ENCODE results near the gene CDKL4.
"Not testable (repeated sequence)": the region's sequence is repeated elsewhere in the genome, so short reads cannot be mapped to it uniquely, and the experiment has no call there.

CDKL4 gene

DNA sequence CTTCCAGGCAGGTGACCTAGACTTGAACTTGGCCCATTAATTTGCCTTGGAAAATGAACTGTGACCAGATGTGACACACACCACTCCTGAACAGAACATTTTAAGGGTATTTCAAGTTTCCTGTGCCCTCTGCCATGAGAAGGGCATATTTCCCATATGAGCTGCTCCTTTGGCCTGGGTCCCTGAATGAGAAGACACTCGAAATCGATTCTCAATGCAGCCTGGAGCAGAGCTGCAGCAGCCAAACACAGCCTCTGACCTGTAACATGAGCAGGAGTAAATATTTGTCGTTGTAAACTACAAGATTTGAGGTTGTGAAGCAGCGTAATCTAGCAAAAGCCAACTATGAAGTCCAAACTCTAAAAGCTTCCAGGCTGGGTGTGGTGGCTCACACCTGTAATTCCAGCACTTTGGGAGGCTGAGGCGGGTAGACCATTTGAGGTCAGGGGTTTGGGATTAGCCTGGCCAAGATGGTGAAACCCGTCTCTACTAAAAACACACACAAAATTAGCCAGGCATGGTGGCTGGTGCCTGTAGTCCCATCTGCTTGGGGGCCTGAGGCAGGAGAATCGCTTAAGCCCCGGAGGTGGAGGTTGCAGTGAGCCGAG lies 92.8 kb downstream of the CDKL4 start:
- DNase-seq = no peak
- H3K27me3 Mint-ChIP-seq = no peaks in the 10 kb centered on the region
- H3K9me3 Mint-ChIP-seq = no peaks in the 10 kb centered on the region
- H3K36me3 Mint-ChIP-seq (ENCODE audit: low read depth) = no peaks in the 10 kb centered on the region
- no peaks in the 10 kb centered on the region for H3K4me1 Mint-ChIP-seq (ENCODE audit: low read depth)
- H3K27ac Mint-ChIP-seq = no peak overlapping the region
- no peak overlapping the region for H3K4me3 Mint-ChIP-seq

DNA sequence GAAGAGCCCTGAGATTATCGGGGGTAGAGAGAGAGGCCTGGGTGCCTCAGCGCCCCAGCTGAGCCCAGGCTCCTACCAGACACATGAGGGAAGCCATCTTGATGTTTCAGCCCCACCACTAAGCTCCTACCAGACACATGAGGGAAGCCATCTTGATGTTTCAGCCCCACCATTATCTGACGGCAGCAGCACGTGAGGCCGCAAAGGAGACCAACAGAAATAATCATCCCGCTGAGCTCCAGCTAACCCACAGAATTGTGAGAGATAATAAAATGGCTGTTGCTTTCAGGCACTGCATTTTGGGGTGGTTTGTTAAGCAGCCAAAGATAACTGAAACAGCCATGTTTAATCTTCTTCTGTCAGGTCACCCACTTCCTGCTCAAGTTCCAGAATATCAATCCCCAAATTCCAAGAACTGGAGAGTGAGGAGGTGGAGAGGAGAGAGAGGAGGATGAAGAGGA lies 93.6 kb downstream of the CDKL4 start:
- Mint-ChIP-seq H3K4me1 (ENCODE audit: low read depth) (no peaks in the 10 kb centered on the region), H3K4me3 (no peak overlapping the region), H3K36me3 (ENCODE audit: low read depth) (no peaks in the 10 kb centered on the region), H3K27ac (no peak overlapping the region), H3K9me3 (no peaks in the 10 kb centered on the region), H3K27me3 (no peaks in the 10 kb centered on the region)
- no peak for DNase-seq

DNA sequence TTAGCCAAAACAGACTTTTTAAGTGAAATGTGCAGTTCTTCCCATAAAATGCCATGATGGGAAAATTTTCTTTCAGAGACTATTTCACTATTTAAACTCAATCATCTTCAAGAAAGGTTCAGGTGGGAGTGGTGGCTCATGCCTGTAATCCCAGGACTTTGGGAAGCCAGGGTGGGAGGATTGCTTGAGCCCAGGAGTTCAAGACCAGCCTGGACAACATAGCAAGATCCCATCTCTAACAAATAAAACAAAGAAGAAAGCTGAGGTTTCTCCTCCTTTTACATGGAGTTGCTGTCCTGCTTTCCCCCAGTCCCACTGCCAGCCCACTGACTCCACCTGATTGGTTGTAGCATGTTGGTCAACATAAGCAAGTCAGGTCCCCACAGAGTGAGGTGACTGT lies 97.1 kb downstream of the CDKL4 start:
- Mint-ChIP-seq H3K9me3 (no peaks in the 10 kb centered on the region), H3K27me3 (no peaks in the 10 kb centered on the region), H3K4me3 (no peak overlapping the region), H3K36me3 (ENCODE audit: low read depth) (no peaks in the 10 kb centered on the region), H3K27ac (no peak overlapping the region), H3K4me1 (ENCODE audit: low read depth) (peaks cover 8% of the 10 kb centered on the region)
- DNase-seq = no peak

- H3K4me3 Mint-ChIP-seq = no peak overlapping the region
- H3K36me3 Mint-ChIP-seq (ENCODE audit: low read depth) = no peaks in the 10 kb centered on the region
Observed at GRCh38 chr2:39145906-39146421, 97.8 kb downstream of the CDKL4 start.

GRCh38 chr2:39144416-39144815 lies 99.4 kb downstream of the CDKL4 start:
- H3K36me3 Mint-ChIP-seq (ENCODE audit: low read depth) = no peaks in the 10 kb centered on the region
- no peaks in the 10 kb centered on the region for H3K27me3 Mint-ChIP-seq
- peaks cover 19% of the 10 kb centered on the region for H3K4me1 Mint-ChIP-seq (ENCODE audit: low read depth)
- H3K27ac Mint-ChIP-seq = no peak overlapping the region
- DNase-seq = no peak
- H3K9me3 Mint-ChIP-seq = no peaks in the 10 kb centered on the region
- no peak overlapping the region for H3K4me3 Mint-ChIP-seq

More at GRCh38 chr2:39145906-39146421, 97.8 kb downstream of the CDKL4 start:
- Mint-ChIP-seq H3K27me3 (no peaks in the 10 kb centered on the region), H3K27ac (no peak overlapping the region), H3K4me1 (ENCODE audit: low read depth) (peaks cover 11% of the 10 kb centered on the region), H3K9me3 (no peaks in the 10 kb centered on the region)
- DNase-seq = no peak

- Mint-ChIP-seq H3K4me3 (no peak overlapping the region), H3K27ac (no peak overlapping the region), H3K9me3 (no peaks in the 10 kb centered on the region), H3K4me1 (ENCODE audit: low read depth) (peaks cover 23% of the 10 kb centered on the region), H3K36me3 (ENCODE audit: low read depth) (no peaks in the 10 kb centered on the region), H3K27me3 (no peaks in the 10 kb centered on the region)
- no peak for DNase-seq
Observed at GRCh38 chr2:39142904-39143605, 100.7 kb downstream of the CDKL4 start.

DNA sequence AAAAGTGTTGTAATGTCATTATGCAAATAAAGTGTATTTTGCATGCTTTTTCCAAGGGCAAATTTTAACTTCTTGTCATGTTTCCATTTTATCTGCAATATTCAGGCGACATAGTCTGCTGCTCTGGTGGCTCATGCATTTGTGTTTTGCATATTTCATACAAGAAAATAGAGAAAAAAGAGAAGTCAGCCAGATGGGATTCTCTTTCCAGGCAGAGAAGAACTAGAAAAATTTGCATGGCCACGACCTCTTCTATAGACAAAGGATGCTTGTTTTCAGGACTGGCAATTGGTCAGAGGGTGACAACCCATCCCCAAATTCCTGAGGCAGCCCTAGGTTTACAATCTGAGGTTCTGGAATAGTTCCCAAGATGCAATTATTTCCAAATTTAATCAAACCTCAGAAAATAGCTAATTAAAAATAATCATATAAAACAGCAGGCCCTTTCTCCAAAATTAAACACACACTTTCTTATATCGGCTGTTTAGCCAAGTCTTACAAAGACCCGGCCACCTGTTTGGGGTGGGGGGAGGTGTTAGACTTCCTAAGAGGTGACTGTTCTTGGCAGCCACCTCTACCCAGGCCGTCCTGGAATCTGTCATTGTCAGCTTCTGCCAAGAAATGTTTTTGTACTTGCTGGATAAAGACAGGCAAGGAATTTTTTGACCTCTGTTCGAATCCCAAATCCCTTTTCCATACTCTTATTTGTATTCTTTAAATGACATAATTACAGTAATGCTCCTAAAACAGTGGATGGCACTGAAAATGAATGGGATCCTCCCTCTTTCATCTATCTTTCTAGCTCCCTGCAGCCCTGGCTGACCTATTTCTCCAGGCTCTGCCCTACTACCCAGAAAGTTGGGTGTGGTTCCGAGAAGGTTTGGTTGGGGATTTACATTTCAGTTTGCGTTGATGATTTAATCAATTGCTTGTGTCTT lies 102.2 kb downstream of the CDKL4 start:
- Mint-ChIP-seq H3K4me1 (ENCODE audit: low read depth) (peaks cover 31% of the 10 kb centered on the region), H3K27ac (no peak overlapping the region), H3K9me3 (no peaks in the 10 kb centered on the region), H3K4me3 (no peak overlapping the region), H3K36me3 (ENCODE audit: low read depth) (no peaks in the 10 kb centered on the region), H3K27me3 (no peaks in the 10 kb centered on the region)
- DNase-seq = no peak

DNA sequence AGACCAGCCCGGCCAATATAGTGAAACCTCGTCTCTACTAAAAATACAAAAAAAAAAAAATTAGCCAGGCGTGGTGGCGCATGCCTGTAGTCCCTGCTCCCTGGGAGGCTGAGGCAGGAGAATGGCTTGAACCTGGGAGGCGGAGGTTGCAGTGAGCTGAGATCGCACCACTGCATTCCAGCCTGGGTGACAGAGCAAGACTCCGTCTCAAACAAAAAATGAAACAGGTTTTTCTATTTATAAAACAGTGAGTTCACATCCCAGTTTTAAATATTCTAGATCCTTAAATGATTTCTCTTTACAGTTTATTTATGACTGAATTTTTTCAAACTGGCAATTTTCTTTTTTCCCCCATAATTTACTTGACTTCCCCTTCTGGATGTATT lies 102.8 kb downstream of the CDKL4 start:
- H3K4me1 Mint-ChIP-seq (ENCODE audit: low read depth) = peaks cover 37% of the 10 kb centered on the region
- not testable (repeated sequence) for H3K4me3 Mint-ChIP-seq; H3K36me3 Mint-ChIP-seq (ENCODE audit: low read depth); H3K27ac Mint-ChIP-seq; H3K27me3 Mint-ChIP-seq; DNase-seq; H3K9me3 Mint-ChIP-seq

GRCh38 chr2:39140322-39140847 lies 103.4 kb downstream of the CDKL4 start:
- no peak overlapping the region for H3K27ac Mint-ChIP-seq

GRCh38 chr2:39139511-39140237 lies 104.1 kb downstream of the CDKL4 start:
- Mint-ChIP-seq H3K27me3 (no peaks in the 10 kb centered on the region), H3K27ac (no peak overlapping the region), H3K36me3 (ENCODE audit: low read depth) (no peaks in the 10 kb centered on the region), H3K4me1 (ENCODE audit: low read depth) (peaks cover 43% of the 10 kb centered on the region), H3K4me3 (no peak overlapping the region), H3K9me3 (no peaks in the 10 kb centered on the region)
- DNase-seq = no peak

More at GRCh38 chr2:39140322-39140847, 103.4 kb downstream of the CDKL4 start:
- Mint-ChIP-seq H3K9me3 (no peaks in the 10 kb centered on the region), H3K4me3 (no peak overlapping the region), H3K4me1 (ENCODE audit: low read depth) (peaks cover 43% of the 10 kb centered on the region), H3K27me3 (no peaks in the 10 kb centered on the region), H3K36me3 (ENCODE audit: low read depth) (no peaks in the 10 kb centered on the region)
- DNase-seq = no peak

GRCh38 chr2:39138837-39139211 lies 104.9 kb downstream of the CDKL4 start:
- no peaks in the 10 kb centered on the region for H3K27me3 Mint-ChIP-seq
- no peak overlapping the region for H3K27ac Mint-ChIP-seq
- DNase-seq = no peak
- H3K4me1 Mint-ChIP-seq (ENCODE audit: low read depth) = peaks cover 46% of the 10 kb centered on the region
- H3K4me3 Mint-ChIP-seq = no peak overlapping the region
- no peaks in the 10 kb centered on the region for H3K36me3 Mint-ChIP-seq (ENCODE audit: low read depth)
- no peaks in the 10 kb centered on the region for H3K9me3 Mint-ChIP-seq

GRCh38 chr2:39138187-39138836 lies 105.5 kb downstream of the CDKL4 start:
- H3K9me3 Mint-ChIP-seq; H3K27me3 Mint-ChIP-seq; H3K4me3 Mint-ChIP-seq; DNase-seq; H3K36me3 Mint-ChIP-seq (ENCODE audit: low read depth); H3K27ac Mint-ChIP-seq: not testable (repeated sequence)
- peaks cover 46% of the 10 kb centered on the region for H3K4me1 Mint-ChIP-seq (ENCODE audit: low read depth)

GRCh38 chr2:39136799-39137198 lies 107.0 kb downstream of the CDKL4 start:
- peak overlapping the region; percentile 12 for H3K4me3 Mint-ChIP-seq
- H3K9me3 Mint-ChIP-seq = no peaks in the 10 kb centered on the region
- peaks cover 44% of the 10 kb centered on the region for H3K4me1 Mint-ChIP-seq (ENCODE audit: low read depth)
- no peak overlapping the region for H3K27ac Mint-ChIP-seq
- H3K36me3 Mint-ChIP-seq (ENCODE audit: low read depth) = no peaks in the 10 kb centered on the region
- DNase-seq = no peak
- no peaks in the 10 kb centered on the region for H3K27me3 Mint-ChIP-seq
